Cardiac muscle cell (in vitro differentiated cells and primary cell): Measurements from ENCODE around the gene WSB1. TPM values are rescaled to one million over a fixed set of nuclear protein-coding genes. Genes with fewer than 3 reads are reported as not detected.

Experiments used
- DNase-seq, 2 donors: peaks; one replicate each; pipeline versions ENCODE4 v3.0.0 to v3.0.0-alpha.2; 2010 to 2017; ENCODE audit warnings: low read depth in 1 of 2, low spot score in 1 of 2
- H3K27ac ChIP-seq: fragments of 200-600 bp; sonication (generic); 2 replicates; pipeline ENCODE4 v1.5.1; 2016
- H3K27me3 ChIP-seq: fragments of 200-600 bp; sonication (generic); 2 replicates; pipeline ENCODE4 v1.6.0; 2016; ENCODE audit warnings: control low read depth
- H3K36me3 ChIP-seq: fragments of 200-600 bp; sonication (generic); 2 replicates; pipeline ENCODE4 v1.5.1; 2016; ENCODE audit warnings: control low read depth
- H3K4me1 ChIP-seq: fragments of 200-600 bp; sonication (generic); 2 replicates; pipeline ENCODE4 v1.8.1; 2017; ENCODE audit warnings: low read depth, mild to moderate bottlenecking, mixed run types
- H3K4me3 ChIP-seq: fragments of 200-600 bp; sonication (generic); 2 replicates; pipeline ENCODE4 v1.5.1; 2016; ENCODE audit warnings: mild to moderate bottlenecking
- H3K9me3 ChIP-seq: fragments of 200-600 bp; sonication (generic); 2 replicates; pipeline ENCODE4 v1.5.1; 2017; ENCODE audit warnings: low read depth, mild to moderate bottlenecking, control low read depth
- CTCF ChIP-seq: IDR thresholded peaks from 2 replicates; pipeline ENCODE4 v1.5.1; 2012; ENCODE audit warnings: low read depth, mild to moderate bottlenecking, low read length
- polyA plus RNA-seq: library from polyadenylated mRNA; unstranded; fragments of >200 nt; fragmentation: Nextera tagmentation; extraction: Ambion mirVana; gene quantifications from 2 replicates; pipeline ENCODE4 v1.2.1, GENCODE V29; 2016
- total RNA-seq: library from RNA; depleted of rRNA; stranded (reverse); fragments of >200 nt; gene quantifications from 2 replicates; pipeline ENCODE4 v1.2.3, GENCODE V29; 2016

WSB1 gene
- total and polyA plus RNA-seq, 2 experiments from 2014 or later, result 308 to 471 TPM

GRCh38 chr17:27356091-27356705, 62.3 kb downstream of the WSB1 start:
- Histone ChIP-seq H3K4me1 (peaks cover 4% of the 10 kb centered on the region), H3K4me3 (no peak overlapping the region), H3K27ac (no peak overlapping the region), H3K9me3 (no peaks in the 10 kb centered on the region), H3K27me3 (no peaks in the 10 kb centered on the region), H3K36me3 (no peaks in the 10 kb centered on the region)
- no peak for TF ChIP-seq CTCF
- DNase-seq, result no peak

DNA sequence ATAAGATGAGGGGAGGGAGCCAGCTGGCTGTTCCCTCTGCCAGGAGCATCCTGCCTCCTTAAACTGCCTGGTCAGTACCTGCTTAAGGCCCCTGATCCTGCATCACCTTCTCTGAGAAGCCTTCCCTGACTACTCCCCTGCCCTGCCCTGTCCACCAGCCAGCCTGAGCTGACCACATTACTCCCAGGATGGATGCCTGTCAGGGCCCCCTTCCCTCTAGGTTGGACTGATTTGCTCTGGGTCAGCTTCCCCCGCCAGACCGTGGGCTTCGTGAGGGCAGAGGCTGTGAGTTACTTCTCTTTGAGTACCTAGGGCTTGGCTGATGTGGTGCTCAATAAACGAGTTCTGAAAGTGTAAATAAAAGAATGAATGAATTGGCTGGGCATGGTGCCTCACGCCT, 63.3 kb downstream of the WSB1 start:
- H3K4me1 ChIP-seq, result peaks cover 4% of the 10 kb centered on the region
- no peak for DNase-seq
- no peak overlapping the region for H3K4me3 ChIP-seq
- TF ChIP-seq CTCF, result no peak
- no peak overlapping the region for H3K27ac ChIP-seq
- H3K36me3 ChIP-seq, result no peaks in the 10 kb centered on the region
- no peaks in the 10 kb centered on the region for H3K27me3 ChIP-seq
- H3K9me3 ChIP-seq, result no peaks in the 10 kb centered on the region

GRCh38 chr17:27360507-27360906, 66.6 kb downstream of the WSB1 start:
- H3K27ac ChIP-seq, result no peak overlapping the region
- H3K27me3 ChIP-seq, result no peaks in the 10 kb centered on the region
- no peaks in the 10 kb centered on the region for H3K36me3 ChIP-seq
- H3K9me3 ChIP-seq, result no peaks in the 10 kb centered on the region
- no peaks in the 10 kb centered on the region for H3K4me1 ChIP-seq
- DNase-seq, result no peak
- TF ChIP-seq CTCF, result no peak
- H3K4me3 ChIP-seq, result no peak overlapping the region

DNA sequence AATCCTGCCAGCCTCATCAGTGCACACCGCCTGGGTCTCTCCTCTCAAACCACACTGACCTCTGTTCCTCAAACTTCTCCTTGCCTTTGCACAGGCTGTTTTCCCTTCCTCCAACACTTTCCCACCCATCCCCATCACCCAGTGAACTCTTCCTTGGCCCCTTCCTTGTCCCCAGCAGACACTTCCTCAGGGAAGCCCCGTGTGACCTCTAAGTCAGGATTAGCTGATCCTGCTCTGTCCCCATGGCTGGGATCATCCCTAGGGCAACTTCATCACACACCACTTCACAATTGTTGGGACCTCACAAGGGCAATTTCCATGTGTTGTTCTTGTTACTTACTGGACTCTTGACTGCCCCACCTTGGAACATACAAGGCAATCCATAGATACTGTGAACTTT, 67.8 kb downstream of the WSB1 start:
- TF ChIP-seq CTCF, result no peak
- Histone ChIP-seq H3K27ac (no peak overlapping the region), H3K27me3 (no peaks in the 10 kb centered on the region), H3K9me3 (no peaks in the 10 kb centered on the region), H3K4me3 (no peak overlapping the region), H3K4me1 (no peaks in the 10 kb centered on the region), H3K36me3 (no peaks in the 10 kb centered on the region)
- DNase-seq, result no peak

- Histone ChIP-seq H3K4me3 (no peak overlapping the region), H3K36me3 (no peaks in the 10 kb centered on the region), H3K4me1 (no peaks in the 10 kb centered on the region), H3K27ac (no peak overlapping the region), H3K27me3 (no peaks in the 10 kb centered on the region), H3K9me3 (no peaks in the 10 kb centered on the region)
- DNase-seq, result no peak
- TF ChIP-seq CTCF, result no peak
Measured at GRCh38 chr17:27362503-27362902, 68.6 kb downstream of the WSB1 start.
